ENCODE results near the gene RGL4.
A peak's percentile ranks its signal among the peaks of the same experiment; 100 is the strongest.

The RGL4 gene

GRCh38 chr22:23691748-23692423 lies 1.1 kb downstream of the RGL4 start:
- TF ChIP-seq Cebpa-rat (IDR thresholded peaks at IDR 0.05), result no peak
- Histone ChIP-seq H3K9ac (0 out of 2 replicates have a peak overlapping the region, but pooled peaks have one; percentile 4), H3K9me3 (no peaks in the 10 kb centered on the region), H4K20me1 (no peaks in the 10 kb centered on the region), H3K4me1 (peaks cover 64% of the 10 kb centered on the region), H3K4me3 (no peak overlapping the region), H3K27ac (peak overlapping the region; percentile 45), H3K27me3 (no peaks in the 10 kb centered on the region), H3K36me3 (peaks cover 73% of the 10 kb centered on the region), H3K4me2 (peak overlapping the region; percentile 47)

- H3K4me3 ChIP-seq, result no peak overlapping the region
- no peak overlapping the region for H3K9ac ChIP-seq
- peaks cover 71% of the 10 kb centered on the region for H3K36me3 ChIP-seq
- H3K4me2 ChIP-seq, result peak overlapping the region; percentile 47
- H3K4me1 ChIP-seq, result peaks cover 67% of the 10 kb centered on the region
- no peaks in the 10 kb centered on the region for H3K9me3 ChIP-seq
- no peaks in the 10 kb centered on the region for H4K20me1 ChIP-seq
- H3K27ac ChIP-seq, result no peak overlapping the region
- TF ChIP-seq Cebpa-rat (IDR thresholded peaks at IDR 0.05), result no peak
- no peaks in the 10 kb centered on the region for H3K27me3 ChIP-seq
These were observed 1.9 kb downstream of the RGL4 start for GRCh38 chr22:23692598-23693291.

GRCh38 chr22:23693979-23694680 lies 3.3 kb downstream of the RGL4 start:
- Histone ChIP-seq H3K9me3 (no peaks in the 10 kb centered on the region), H3K4me2 (peak overlapping the region; percentile 97), H3K4me3 (no peak overlapping the region), H3K27me3 (no peaks in the 10 kb centered on the region), H3K36me3 (peaks cover 72% of the 10 kb centered on the region), H3K27ac (peak overlapping the region; percentile 98), H3K4me1 (peaks cover 81% of the 10 kb centered on the region), H4K20me1 (no peaks in the 10 kb centered on the region), H3K9ac (no peak overlapping the region)
- no peak for TF ChIP-seq Cebpa-rat (IDR thresholded peaks at IDR 0.05)

GRCh38 chr22:23695141-23695540 lies 4.3 kb downstream of the RGL4 start:
- H3K27ac ChIP-seq, result peak overlapping the region; percentile 98

GRCh38 chr22:23695571-23696325 lies 4.9 kb downstream of the RGL4 start:
- Histone ChIP-seq H3K4me2 (peak overlapping the region; percentile 97), H4K20me1 (peaks cover 8% of the 10 kb centered on the region; the same call in 1 of the 2 replicates), H3K27ac (peak overlapping the region; percentile 98), H3K4me1 (peaks cover 81% of the 10 kb centered on the region), H3K36me3 (peaks cover 72% of the 10 kb centered on the region), H3K9me3 (no peaks in the 10 kb centered on the region), H3K27me3 (no peaks in the 10 kb centered on the region), H3K4me3 (peak overlapping the region; percentile 52), H3K9ac (peak overlapping the region; percentile 83)
- no peak for TF ChIP-seq Cebpa-rat (IDR thresholded peaks at IDR 0.05)

More at GRCh38 chr22:23695141-23695540, 4.3 kb downstream of the RGL4 start:
- Histone ChIP-seq H3K4me1 (peaks cover 81% of the 10 kb centered on the region), H3K4me2 (peak overlapping the region; percentile 97), H3K9ac (peak overlapping the region; percentile 83), H3K9me3 (no peaks in the 10 kb centered on the region), H3K27me3 (no peaks in the 10 kb centered on the region), H3K36me3 (peaks cover 72% of the 10 kb centered on the region), H3K4me3 (peak overlapping the region; percentile 52; the same call in 1 of the 2 replicates), H4K20me1 (peaks cover 2% of the 10 kb centered on the region; the same call in 1 of the 2 replicates)
- TF ChIP-seq Cebpa-rat (IDR thresholded peaks at IDR 0.05), result no peak

- H3K27me3 ChIP-seq, result no peaks in the 10 kb centered on the region
- peak; percentile 70; the same call in 1 of the 2 replicates for TF ChIP-seq Cebpa-rat (IDR thresholded peaks at IDR 0.05)
- peaks cover 15% of the 10 kb centered on the region; the same call in 1 of the 2 replicates for H4K20me1 ChIP-seq
- peaks cover 78% of the 10 kb centered on the region for H3K4me1 ChIP-seq
- peak overlapping the region; percentile 83 for H3K9ac ChIP-seq
- H3K36me3 ChIP-seq, result peaks cover 72% of the 10 kb centered on the region
- peak overlapping the region; percentile 97 for H3K4me2 ChIP-seq
- peak overlapping the region; percentile 52 for H3K4me3 ChIP-seq
- H3K9me3 ChIP-seq, result no peaks in the 10 kb centered on the region
- peak overlapping the region; percentile 98 for H3K27ac ChIP-seq
These were observed 5.6 kb downstream of the RGL4 start for GRCh38 chr22:23696326-23696851.

GRCh38 chr22:23697031-23697970 lies 6.5 kb downstream of the RGL4 start:
- Histone ChIP-seq H3K4me2 (peak overlapping the region; percentile 97), H3K4me1 (peaks cover 69% of the 10 kb centered on the region), H3K9ac (peak overlapping the region; percentile 83), H3K9me3 (no peaks in the 10 kb centered on the region), H3K4me3 (no peak overlapping the region), H3K36me3 (peaks cover 75% of the 10 kb centered on the region), H3K27me3 (no peaks in the 10 kb centered on the region), H3K27ac (peak overlapping the region; percentile 98), H4K20me1 (peaks cover 24% of the 10 kb centered on the region)
- no peak for TF ChIP-seq Cebpa-rat (IDR thresholded peaks at IDR 0.05)

- no peak for TF ChIP-seq Cebpa-rat (IDR thresholded peaks at IDR 0.05)
- Histone ChIP-seq H3K4me1 (peaks cover 61% of the 10 kb centered on the region), H4K20me1 (peaks cover 32% of the 10 kb centered on the region), H3K27me3 (no peaks in the 10 kb centered on the region), H3K4me3 (no peak overlapping the region), H3K9me3 (no peaks in the 10 kb centered on the region), H3K9ac (peak overlapping the region; percentile 37; the same call in 1 of the 2 replicates), H3K27ac (peak overlapping the region; percentile 98), H3K36me3 (peaks cover 75% of the 10 kb centered on the region), H3K4me2 (peak overlapping the region; percentile 97)
These were observed 7.3 kb downstream of the RGL4 start for GRCh38 chr22:23698094-23698493.

Measured in BLaER1 (cell line).